Non-pigmented ciliary epithelial cell (primary cell): ENCODE results near the gene CD83.

Source experiments
- DNase-seq: peaks from one replicate; pipeline ENCODE4 v3.0.0-alpha.2; 2010; ENCODE audit warnings: low read depth

The CD83 gene

GRCh38 chr6:14126191-14126590 is 8.6 kb downstream of the CD83 start:
- no peak for DNase-seq

DNA sequence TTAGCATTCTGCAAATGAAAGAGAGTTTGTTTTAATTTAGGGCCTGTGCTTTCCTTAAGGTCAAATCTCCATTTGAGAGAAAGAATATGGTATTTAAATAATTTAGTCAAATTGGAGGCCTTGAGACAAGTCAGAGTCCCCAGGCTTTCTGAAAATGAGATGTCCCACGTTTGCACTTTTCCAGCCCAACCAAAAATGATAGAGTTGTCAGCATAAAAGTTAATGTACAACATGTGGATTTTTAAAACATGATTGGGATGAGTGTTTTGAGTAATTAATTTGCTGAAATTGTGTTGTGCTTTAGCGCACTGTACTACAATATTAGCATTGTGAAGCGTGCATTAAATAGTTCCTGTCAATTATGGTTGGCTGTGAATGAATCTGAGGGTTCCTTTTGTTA is 10.0 kb downstream of the CD83 start:
- no peak for DNase-seq

GRCh38 chr6:14128012-14128411 is 10.4 kb downstream of the CD83 start:
- no peak for DNase-seq

DNA sequence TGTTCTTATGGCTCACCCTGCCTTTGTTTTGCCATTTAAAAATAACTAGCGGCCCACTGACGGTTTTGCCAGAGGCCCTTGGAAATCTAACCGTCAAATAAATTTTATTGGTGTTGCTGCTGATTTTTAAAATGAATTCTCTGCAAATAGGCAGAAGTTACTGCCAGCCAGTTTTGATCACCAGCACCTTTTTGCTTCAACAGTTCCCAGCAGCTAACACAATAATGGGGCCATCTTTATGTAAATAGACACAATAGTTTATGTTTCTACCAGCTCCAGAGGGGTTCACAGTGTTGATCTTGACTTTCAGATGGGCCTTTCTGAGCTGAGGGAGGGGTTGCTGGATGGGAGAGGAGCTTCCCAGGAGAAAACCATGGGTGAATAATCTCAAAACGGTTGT is 11.2 kb downstream of the CD83 start:
- DNase-seq = no peak

- peak; percentile 43 for DNase-seq
These were observed 12.0 kb downstream of the CD83 start for GRCh38 chr6:14129575-14129974.

DNA sequence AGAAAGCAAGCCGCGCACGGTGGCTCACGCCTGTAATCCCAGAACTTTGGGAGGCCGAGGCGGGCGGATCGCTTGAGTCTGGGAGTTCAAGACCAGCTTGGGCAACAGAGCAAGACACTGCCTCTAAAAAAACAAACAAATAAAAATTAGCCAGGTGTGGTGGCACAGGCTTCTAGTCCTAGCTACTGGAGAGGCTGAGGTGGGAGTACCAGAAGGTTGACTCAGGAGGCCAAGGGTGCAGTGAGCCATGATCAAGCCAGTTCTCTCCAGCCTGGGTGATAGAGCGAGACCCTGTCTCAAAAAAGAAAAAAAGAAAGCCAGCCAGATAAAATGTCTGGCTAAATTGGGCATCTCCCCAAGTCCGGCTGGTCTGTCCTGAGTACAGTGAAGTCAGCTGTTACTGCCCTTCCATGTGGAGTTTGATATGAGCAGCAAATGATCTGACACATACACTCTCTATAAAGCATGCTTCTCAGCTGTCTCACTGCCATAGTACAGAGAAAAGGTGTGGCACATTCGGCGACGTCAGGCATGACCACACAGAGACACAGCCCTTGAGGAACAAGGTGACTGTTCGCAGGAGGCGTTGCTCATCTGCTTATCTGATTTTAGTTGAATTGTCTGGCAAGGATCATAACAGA is 13.0 kb downstream of the CD83 start:
- DNase-seq = no peak

GRCh38 chr6:14131579-14131978 is 14.0 kb downstream of the CD83 start:
- no peak for DNase-seq

GRCh38 chr6:14132244-14132920 is 14.8 kb downstream of the CD83 start:
- DNase-seq = no peak

GRCh38 chr6:14132921-14133275 is 15.3 kb downstream of the CD83 start:
- no peak for DNase-seq

GRCh38 chr6:14134211-14134910 is 16.8 kb downstream of the CD83 start:
- DNase-seq = no peak

DNA sequence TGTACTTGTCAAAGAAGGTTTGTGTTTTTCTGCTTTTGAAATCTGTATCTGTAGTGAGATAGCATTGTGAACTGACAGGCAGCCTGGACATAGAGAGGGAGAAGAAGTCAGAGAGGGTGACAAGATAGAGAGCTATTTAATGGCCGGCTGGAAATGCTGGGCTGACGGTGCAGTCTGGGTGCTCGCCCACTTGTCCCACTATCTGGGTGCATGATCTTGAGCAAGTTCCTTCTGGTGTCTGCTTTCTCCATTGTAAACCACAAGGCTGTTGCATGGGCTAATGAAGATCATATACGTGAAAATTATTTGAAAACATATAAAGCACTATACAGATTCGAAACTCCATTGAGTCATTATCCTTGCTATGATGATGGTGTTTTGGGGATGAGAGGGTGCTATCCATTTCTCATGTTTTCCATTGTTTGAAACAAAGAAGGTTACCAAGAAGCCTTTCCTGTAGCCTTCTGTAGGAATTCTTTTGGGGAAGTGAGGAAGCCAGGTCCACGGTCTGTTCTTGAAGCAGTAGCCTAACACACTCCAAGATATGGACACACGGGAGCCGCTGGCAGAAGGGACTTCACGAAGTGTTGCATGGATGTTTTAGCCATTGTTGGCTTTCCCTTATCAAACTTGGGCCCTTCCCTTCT is 18.4 kb downstream of the CD83 start:
- no peak for DNase-seq

DNA sequence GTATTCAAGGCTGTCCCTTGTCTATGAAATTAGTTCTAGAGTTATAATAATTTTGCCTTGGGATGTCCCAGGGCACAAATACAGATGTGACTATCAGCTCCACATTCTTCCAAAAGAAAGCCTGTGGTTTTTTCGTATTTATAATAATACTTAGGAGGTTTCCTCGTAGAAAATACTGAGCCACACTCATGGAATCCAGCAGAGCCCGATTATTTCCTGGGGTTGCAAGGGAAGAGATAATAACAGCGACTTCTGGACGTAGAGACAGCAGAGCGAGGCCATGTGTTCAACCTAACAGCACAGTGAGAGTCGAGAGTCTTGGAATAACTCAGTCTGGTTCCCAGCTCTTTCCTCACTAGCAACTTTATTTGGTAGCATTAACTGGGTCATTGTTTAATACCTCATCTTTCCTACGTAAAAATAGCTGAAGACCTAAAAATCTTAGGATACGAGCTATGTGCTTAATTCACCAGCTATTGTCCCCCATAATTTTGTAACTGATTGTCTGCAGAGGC is 21.2 kb downstream of the CD83 start:
- DNase-seq = no peak

GRCh38 chr6:14141351-14142062 is 23.9 kb downstream of the CD83 start:
- no peak for DNase-seq

GRCh38 chr6:14142063-14142450 is 24.5 kb downstream of the CD83 start:
- no peak for DNase-seq

- no peak for DNase-seq
These were observed 25.1 kb downstream of the CD83 start for GRCh38 chr6:14142511-14143223.

- DNase-seq = no peak
These were observed 25.7 kb downstream of the CD83 start for GRCh38 chr6:14143305-14143704.

DNA sequence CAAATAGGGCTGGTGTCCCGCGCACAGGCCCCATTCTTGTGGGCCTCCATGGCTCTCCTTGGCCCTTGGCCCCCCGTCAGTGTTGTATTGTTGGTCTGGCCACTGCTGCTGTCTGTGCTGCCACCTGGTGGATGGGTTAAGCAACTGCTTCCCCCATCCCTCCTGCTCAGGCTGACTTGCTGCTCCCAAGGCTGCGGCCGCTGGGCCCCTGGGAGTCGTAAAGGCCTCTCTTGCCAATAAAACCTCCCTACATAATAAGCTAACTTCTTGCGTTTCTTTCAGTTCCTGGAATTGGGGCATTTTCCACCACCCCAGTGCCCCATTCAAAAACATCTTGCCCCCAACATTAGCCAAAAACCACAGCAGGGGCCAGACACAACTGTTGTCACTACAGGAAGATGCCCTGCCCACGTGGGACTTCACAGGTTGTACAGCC is 27.1 kb downstream of the CD83 start:
- DNase-seq = no peak

- no peak for DNase-seq
These were observed 29.0 kb downstream of the CD83 start for GRCh38 chr6:14146506-14147096.

GRCh38 chr6:14147891-14148290 is 30.3 kb downstream of the CD83 start:
- no peak for DNase-seq

DNA sequence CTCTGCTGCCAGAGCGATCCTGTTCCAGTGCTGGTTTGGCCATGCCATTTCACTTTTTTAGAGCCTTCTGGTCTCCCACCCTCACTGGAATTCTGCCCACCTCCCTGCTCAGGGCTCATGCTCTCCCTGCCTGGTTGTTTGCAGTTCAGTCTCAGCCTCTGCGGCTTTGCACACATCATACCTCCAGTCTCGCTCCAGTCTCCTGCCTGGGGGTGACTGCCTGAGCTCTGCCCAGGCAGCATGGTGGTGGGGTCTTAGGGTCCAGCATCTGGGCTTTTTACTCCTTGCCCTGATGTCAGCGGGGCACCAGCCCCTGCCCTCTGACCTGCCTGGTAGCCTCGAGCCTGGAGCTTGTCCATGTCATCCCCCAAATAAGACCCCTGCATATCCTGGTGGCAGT is 30.9 kb downstream of the CD83 start:
- DNase-seq = no peak
